Measurements from ENCODE around the gene ZNF486. TPM values are rescaled to one million over a fixed set of nuclear protein-coding genes. Genes with fewer than 3 reads are reported as not detected.
A peak's percentile ranks its signal among the peaks of the same experiment; 100 is the strongest.
"Not testable (repeated sequence)": the region's sequence is repeated elsewhere in the genome, so short reads cannot be mapped to it uniquely, and the experiment has no call there.

Gene ZNF486
- total and polyA plus RNA-seq, 4 experiments from 2014 or later = 1.7 to 11.7 (median 8.6) TPM

DNA sequence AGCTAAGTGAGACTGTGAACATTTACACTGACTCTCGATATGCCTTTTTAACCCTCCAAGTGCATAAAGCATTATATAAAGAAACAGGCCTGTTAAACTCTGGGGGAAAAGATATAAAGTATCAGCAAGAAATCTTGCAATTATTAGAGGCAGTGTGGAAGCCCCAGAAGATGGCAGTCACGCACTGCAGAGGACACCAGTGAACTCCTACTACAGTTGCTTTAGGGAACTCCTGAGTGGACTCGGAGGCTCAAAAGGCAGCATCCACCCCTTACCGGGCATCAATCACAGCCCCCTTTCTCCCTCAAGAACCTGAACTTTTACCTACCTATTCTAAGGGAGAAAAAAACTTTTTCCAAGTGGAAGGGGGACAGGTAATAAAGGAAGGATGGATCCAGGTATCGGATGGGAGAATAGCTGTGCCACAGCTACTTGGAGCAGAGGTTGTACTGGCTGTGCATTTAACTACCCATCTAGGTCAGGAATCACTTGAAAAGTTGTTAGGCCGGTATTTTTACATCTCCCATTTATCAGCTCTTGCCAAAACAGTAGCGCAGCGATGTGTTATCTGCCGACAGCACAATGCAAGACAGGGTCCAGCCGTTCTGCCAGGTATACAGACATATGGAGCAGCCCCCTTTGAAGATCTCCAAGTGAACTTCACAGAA, 80.1 kb downstream of the ZNF486 start:
- Histone ChIP-seq H3K9me3 (ENCODE audit: control insufficient read depth in 1 of 2, low read length in 2 of 2) (no peaks in the 10 kb centered on the region), H3K4me3 (ENCODE audit: low read length in 2 of 2) (no peak overlapping the region), H3K27me3 (ENCODE audit: insufficient read depth, low read length) (no peaks in the 10 kb centered on the region), H3K4me1 (ENCODE audit: insufficient read depth, low read length) (peaks cover 3% of the 10 kb centered on the region), H3K27ac (ENCODE audit: low read depth, low read length) (no peak overlapping the region), H3K36me3 (ENCODE audit: insufficient read depth, low read length) (no peaks in the 10 kb centered on the region)
- H3K36me3 Mint-ChIP-seq = peaks cover 0 to 1% of the 10 kb centered on the region in 2 donors
- H3K27ac Mint-ChIP-seq = no peak overlapping the region
- H3K9me3 Mint-ChIP-seq = no peaks in the 10 kb centered on the region
- peaks cover 2 to 11% (median 9%) of the 10 kb centered on the region in 4 donors for H3K4me1 Mint-ChIP-seq
- ChIA-PET CTCF (ENCODE audit: partially characterized antibody) (interaction anchor here (0.9 to 2.5 kb wide), 5 partner anchors 9 to 1236 kb away, joined by 3 to 12 read pairs (median 6); no protein-coding TSS in a partner anchor), POLR2A (ENCODE audit: partially characterized antibody) (interaction anchor here (0.6 kb wide), 1 partner anchor 319 kb away, joined by 3 read pairs; the partner anchor contains the start of gene ZNF737)
- no peak overlapping the region for H3K4me3 Mint-ChIP-seq
- intact Hi-C loops (cut with micrococcal nuclease) = loop anchor here (1.0 kb wide), 2 partner anchors 266 to 956 kb away; no protein-coding TSS in a partner anchor
- H3K27me3 Mint-ChIP-seq = no peaks in the 10 kb centered on the region
- DNase-seq = peak in 4 of 5 donors; percentile 21 to 43 (median 34)

DNA sequence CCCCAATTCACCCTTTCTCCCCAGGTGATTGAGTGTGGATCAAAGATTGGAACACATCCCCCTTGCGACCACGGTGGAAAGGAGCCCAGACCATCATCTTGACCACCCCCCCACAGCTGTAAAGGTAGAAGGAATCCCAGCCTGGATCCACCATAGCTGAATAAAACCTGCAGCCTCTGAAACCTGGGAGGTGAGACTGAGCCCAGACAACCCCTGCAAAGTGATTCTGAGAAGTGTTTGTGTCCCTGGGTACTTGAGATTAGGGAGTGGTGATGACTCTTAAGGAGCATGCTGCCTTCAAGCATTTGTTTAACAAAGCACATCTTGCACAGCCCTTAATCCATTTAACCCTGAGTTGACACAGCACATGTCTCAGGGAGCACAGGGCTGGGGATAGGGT, 81.2 kb downstream of the ZNF486 start:
- H3K27me3 ChIP-seq (ENCODE audit: insufficient read depth, low read length); H3K9me3 ChIP-seq (ENCODE audit: control insufficient read depth in 1 of 2, low read length in 2 of 2); H3K27ac ChIP-seq (ENCODE audit: low read depth, low read length); H3K4me1 ChIP-seq (ENCODE audit: insufficient read depth, low read length); POLR2A ChIA-PET (ENCODE audit: partially characterized antibody); H3K9me3 Mint-ChIP-seq; H3K27ac Mint-ChIP-seq; H3K36me3 ChIP-seq (ENCODE audit: insufficient read depth, low read length); H3K27me3 Mint-ChIP-seq; H3K4me3 ChIP-seq (ENCODE audit: low read length in 2 of 2); intact Hi-C loops (cut with micrococcal nuclease); H3K36me3 Mint-ChIP-seq; DNase-seq; H3K4me3 Mint-ChIP-seq: not testable (repeated sequence)
- CTCF ChIA-PET (ENCODE audit: partially characterized antibody) = interaction anchor here (0.9 to 2.5 kb wide), 5 partner anchors 10 to 1235 kb away, joined by 3 to 12 read pairs (median 6); no protein-coding TSS in a partner anchor
- peaks cover 2 to 11% (median 9%) of the 10 kb centered on the region in 4 donors for H3K4me1 Mint-ChIP-seq

Other genes with a start within 250 kb of the ZNF486 start
- 1 to 10 TPM; 7.3 TPM for gene ZNF682, start 127.7 kb upstream of the ZNF486 start, total RNA-seq
- gene ZNF682, start 127.7 kb upstream of the ZNF486 start, polyA plus RNA-seq = 1 to 10 TPM; 3.7 to 5.2 TPM
- 1 to 10 TPM; 5.4 to 6.2 TPM for gene ZNF90, start 89.2 kb upstream of the ZNF486 start, total RNA-seq
- 1 to 10 TPM in 1 of 2 donors, under 1 TPM in 1; 0.60 to 1.1 TPM for gene ZNF90, start 89.2 kb upstream of the ZNF486 start, polyA plus RNA-seq

Data from CD4-positive, alpha-beta memory T cell (primary cell).